Mesendoderm (in vitro differentiated cells): ENCODE measurements around the gene AHI1.

Experiments
- DNase-seq: peaks from one replicate; pipeline ENCODE4 v3.0.0; 2013
- H2AK5ac ChIP-seq: 2 replicates; pipeline ENCODE4 v1.6.1; 2013; ENCODE audit warnings: low read length, inconsistent platforms
- H2BK120ac ChIP-seq: 2 replicates; pipeline ENCODE4 v1.6.1; 2013; ENCODE audit warnings: low read depth, mild to moderate bottlenecking, low read length, moderate library complexity, mixed read lengths
- H2BK15ac ChIP-seq: replicated peaks from 2 replicates; pipeline ENCODE4 v1.6.1; 2013; ENCODE audit warnings: low read depth, mild to moderate bottlenecking, moderate library complexity
- H2BK5ac ChIP-seq: 2 replicates; pipeline ENCODE4 v1.6.1; 2013; ENCODE audit warnings: low read length, inconsistent platforms
- H3K18ac ChIP-seq: 2 replicates; pipeline ENCODE4 v1.6.1; 2013; ENCODE audit warnings: mild to moderate bottlenecking, low read length, mixed read lengths
- H3K23ac ChIP-seq: one replicate; pipeline ENCODE4 v1.6.1; 2013; ENCODE audit warnings: low read length
- H3K27ac ChIP-seq: 2 replicates; pipeline ENCODE4 v1.5.1; 2013; ENCODE audit warnings: low read depth, mild to moderate bottlenecking, inconsistent platforms, low read length, moderate library complexity
- H3K27me3 ChIP-seq: 2 replicates; pipeline ENCODE4 v1.6.1; 2013; ENCODE audit warnings: low read length, control low read depth, mild to moderate bottlenecking, inconsistent platforms; ENCODE audit not compliant: insufficient read depth, poor library complexity
- H3K36me3 ChIP-seq: 2 replicates; pipeline ENCODE4 v1.6.1; 2013; ENCODE audit warnings: low read length, inconsistent platforms; ENCODE audit not compliant: control insufficient read depth, insufficient read depth
- H3K4ac ChIP-seq: one replicate; pipeline ENCODE4 v1.6.1; 2013; ENCODE audit warnings: low read depth, mild to moderate bottlenecking, low read length, moderate library complexity
- H3K4me1 ChIP-seq: 2 replicates; pipeline ENCODE4 v1.6.1; 2013; ENCODE audit warnings: low read depth, low read length, inconsistent platforms; ENCODE audit not compliant: control insufficient read depth
- H3K4me2 ChIP-seq: 2 replicates; pipeline ENCODE4 v1.6.1; 2013; ENCODE audit warnings: low read length
- H3K4me3 ChIP-seq: 2 replicates; pipeline ENCODE4 v1.5.1; 2013; ENCODE audit warnings: mild to moderate bottlenecking, low read length
- H3K56ac ChIP-seq: one replicate; pipeline ENCODE4 v1.6.1; 2013; ENCODE audit warnings: low read length
- H3K79me1 ChIP-seq: 2 replicates; pipeline ENCODE4 v1.6.1; 2013; ENCODE audit warnings: low read length, inconsistent platforms
- H3K79me2 ChIP-seq: 2 replicates; pipeline ENCODE4 v1.6.1; 2013; ENCODE audit warnings: mild to moderate bottlenecking, low read length; ENCODE audit not compliant: control insufficient read depth, insufficient read depth
- H3K9ac ChIP-seq: 2 replicates; pipeline ENCODE4 v1.6.1; 2013; ENCODE audit warnings: low read length, inconsistent platforms
- H4K5ac ChIP-seq: one replicate; pipeline ENCODE4 v1.6.1; 2013; ENCODE audit warnings: low read length
- H4K8ac ChIP-seq: one replicate; pipeline ENCODE4 v1.6.1; 2013; ENCODE audit warnings: low read depth, mild to moderate bottlenecking, control low read depth, low read length, moderate library complexity
- WGBS: extraction: QIAGEN DNeasy Blood & Tissue Kit; methylation state at CpG from one replicate; pipeline ENCODE4 v1.1.7; 2013; ENCODE audit warnings: low lambda C conversion rate, missing lambda C conversion rate; ENCODE audit not compliant: insufficient coverage; ENCODE audit errors: extremely low coverage; 5-methylcytosine and 5-hydroxymethylcytosine counted together

The AHI1 gene

DNA sequence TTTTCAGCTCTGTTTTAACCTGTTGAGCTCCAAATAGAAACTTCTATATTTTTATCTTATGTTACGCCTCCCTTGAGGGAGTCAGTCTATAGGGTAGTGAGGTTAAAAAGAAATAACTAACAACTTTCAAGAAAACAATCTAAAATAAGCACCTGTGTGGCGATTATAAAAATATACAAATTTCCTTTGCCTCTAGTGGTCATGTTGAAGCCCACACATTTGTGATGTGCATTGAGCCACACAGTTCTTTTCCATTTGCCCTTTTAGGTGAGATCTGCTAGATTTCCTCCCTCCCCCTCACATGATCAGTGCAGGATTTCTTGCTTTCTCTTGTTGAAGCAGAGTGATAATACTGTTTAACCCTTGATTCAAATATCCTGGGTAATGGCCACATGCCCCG, 232.3 kb downstream of the AHI1 start:
- no peaks in the 10 kb centered on the region for H3K79me1 ChIP-seq
- no peak overlapping the region for H3K56ac ChIP-seq
- no peak overlapping the region for H3K23ac ChIP-seq
- no peaks in the 10 kb centered on the region for H3K4me1 ChIP-seq
- no peak overlapping the region for H4K5ac ChIP-seq
- no peak overlapping the region for H3K9ac ChIP-seq
- DNase-seq: no peak
- no peak overlapping the region for H3K4me2 ChIP-seq
- H2AK5ac ChIP-seq: no peak overlapping the region
- H3K79me2 ChIP-seq: no peaks in the 10 kb centered on the region
- no peaks in the 10 kb centered on the region for H3K36me3 ChIP-seq
- H2BK5ac ChIP-seq: no peak overlapping the region
- H2BK120ac ChIP-seq: no peak overlapping the region
- WGBS: no CpG with 5 or more reads among the region's 3 CpGs
- no peak overlapping the region for H2BK15ac ChIP-seq
- no peak overlapping the region for H3K4ac ChIP-seq
- no peak overlapping the region for H3K18ac ChIP-seq
- H4K8ac ChIP-seq: no peak overlapping the region
- H3K27me3 ChIP-seq: no peaks in the 10 kb centered on the region
- no peak overlapping the region for H3K4me3 ChIP-seq
- no peak overlapping the region for H3K27ac ChIP-seq

GRCh38 chr6:135261872-135262725, 235.4 kb downstream of the AHI1 start:
- no peak overlapping the region for H3K4me3 ChIP-seq
- H3K27me3 ChIP-seq: no peaks in the 10 kb centered on the region
- H3K56ac ChIP-seq: no peak overlapping the region
- no peaks in the 10 kb centered on the region for H3K79me2 ChIP-seq
- peak; percentile 28 for DNase-seq
- H4K8ac ChIP-seq: no peak overlapping the region
- no peaks in the 10 kb centered on the region for H3K4me1 ChIP-seq
- H3K4ac ChIP-seq: no peak overlapping the region
- H2AK5ac ChIP-seq: no peak overlapping the region
- no peaks in the 10 kb centered on the region for H3K79me1 ChIP-seq
- no peak overlapping the region for H3K18ac ChIP-seq
- no peaks in the 10 kb centered on the region for H3K36me3 ChIP-seq
- no peak overlapping the region for H2BK15ac ChIP-seq
- no peak overlapping the region for H3K27ac ChIP-seq
- no peak overlapping the region for H3K23ac ChIP-seq
- WGBS: no CpG with 5 or more reads among the region's 15 CpGs
- no peak overlapping the region for H2BK5ac ChIP-seq
- no peak overlapping the region for H3K4me2 ChIP-seq
- no peak overlapping the region for H2BK120ac ChIP-seq
- no peak overlapping the region for H4K5ac ChIP-seq
- H3K9ac ChIP-seq: no peak overlapping the region

GRCh38 chr6:135260612-135261011, 236.9 kb downstream of the AHI1 start:
- Histone ChIP-seq H3K9ac (no peak overlapping the region), H3K4me2 (no peak overlapping the region), H2BK120ac (no peak overlapping the region), H3K4ac (no peak overlapping the region), H2BK15ac (no peak overlapping the region), H4K8ac (no peak overlapping the region), H3K27ac (no peak overlapping the region), H3K36me3 (no peaks in the 10 kb centered on the region), H3K56ac (no peak overlapping the region), H3K23ac (no peak overlapping the region), H3K4me1 (no peaks in the 10 kb centered on the region), H3K79me2 (no peaks in the 10 kb centered on the region), H2AK5ac (no peak overlapping the region), H4K5ac (no peak overlapping the region), H3K4me3 (no peak overlapping the region), H2BK5ac (no peak overlapping the region), H3K18ac (no peak overlapping the region), H3K27me3 (no peaks in the 10 kb centered on the region), H3K79me1 (no peaks in the 10 kb centered on the region)
- DNase-seq: no peak
- WGBS: no CpG with 5 or more reads among the region's 4 CpGs

DNA sequence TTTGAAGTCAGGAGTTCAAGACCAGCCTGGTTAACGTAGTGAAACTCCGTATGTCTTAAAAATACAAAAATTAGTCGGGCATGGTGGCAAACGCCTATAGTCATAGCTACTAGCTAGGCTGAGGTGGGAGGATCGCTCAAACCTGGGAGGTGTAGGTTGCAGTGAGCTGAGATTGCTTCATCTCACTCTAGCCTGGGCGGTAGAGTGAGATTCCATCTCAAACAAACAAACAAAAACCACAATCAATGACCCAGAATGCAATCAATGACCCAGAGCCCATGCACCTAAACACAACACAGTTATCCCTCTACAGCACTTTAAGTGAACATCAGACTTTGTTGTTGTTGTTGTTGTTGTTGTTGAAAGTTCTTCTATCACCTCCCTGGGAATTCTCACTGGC, 238.6 kb downstream of the AHI1 start:
- DNase-seq: no peak
- Histone ChIP-seq H2AK5ac (no peak overlapping the region), H2BK5ac (no peak overlapping the region), H3K27me3 (no peaks in the 10 kb centered on the region), H3K27ac (no peak overlapping the region), H4K8ac (no peak overlapping the region), H3K79me2 (no peaks in the 10 kb centered on the region), H3K9ac (no peak overlapping the region), H2BK120ac (no peak overlapping the region), H3K4me3 (no peak overlapping the region), H4K5ac (no peak overlapping the region), H3K36me3 (no peaks in the 10 kb centered on the region), H3K79me1 (no peaks in the 10 kb centered on the region), H2BK15ac (no peak overlapping the region), H3K4ac (no peak overlapping the region), H3K56ac (no peak overlapping the region), H3K23ac (no peak overlapping the region), H3K4me2 (no peak overlapping the region), H3K4me1 (no peaks in the 10 kb centered on the region), H3K18ac (no peak overlapping the region)
- no CpG with 5 or more reads among the region's 6 CpGs for WGBS

GRCh38 chr6:135257631-135258405, 239.7 kb downstream of the AHI1 start:
- H3K79me2 ChIP-seq: no peaks in the 10 kb centered on the region
- no peak for DNase-seq
- H3K9ac ChIP-seq: no peak overlapping the region
- no CpG with 5 or more reads among the region's 2 CpGs for WGBS
- H2BK120ac ChIP-seq: no peak overlapping the region
- no peaks in the 10 kb centered on the region for H3K79me1 ChIP-seq
- H2BK5ac ChIP-seq: no peak overlapping the region
- H2AK5ac ChIP-seq: no peak overlapping the region
- no peak overlapping the region for H3K56ac ChIP-seq
- H3K4me3 ChIP-seq: no peak overlapping the region
- H3K4me1 ChIP-seq: no peaks in the 10 kb centered on the region
- H2BK15ac ChIP-seq: no peak overlapping the region
- no peak overlapping the region for H3K27ac ChIP-seq
- no peak overlapping the region for H4K8ac ChIP-seq
- H3K23ac ChIP-seq: no peak overlapping the region
- no peak overlapping the region for H3K4ac ChIP-seq
- no peak overlapping the region for H4K5ac ChIP-seq
- no peak overlapping the region for H3K18ac ChIP-seq
- H3K4me2 ChIP-seq: no peak overlapping the region
- no peaks in the 10 kb centered on the region for H3K36me3 ChIP-seq
- H3K27me3 ChIP-seq: no peaks in the 10 kb centered on the region
